ENCODE data around the gene SLC6A4.

SLC6A4 gene

DNA sequence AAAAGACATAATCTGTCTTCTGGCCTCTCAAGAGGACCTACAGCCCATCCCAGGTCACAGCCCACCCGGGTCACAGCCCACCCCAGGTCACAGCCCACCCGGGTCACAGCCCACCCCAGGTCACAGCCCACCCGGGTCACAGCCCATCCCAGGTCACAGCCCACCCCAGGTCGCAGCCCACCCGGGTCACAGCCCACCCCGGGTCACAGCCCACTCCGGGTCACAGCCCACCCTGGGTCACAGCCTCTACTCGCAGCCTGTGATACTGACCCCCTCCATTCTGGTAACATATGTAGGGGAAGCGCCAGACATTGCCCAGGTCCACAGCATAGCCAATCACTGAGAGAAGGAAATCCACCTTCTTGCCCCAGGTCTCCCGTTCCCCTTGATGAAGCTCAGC lies 14.2 kb downstream of the SLC6A4 start:
- TF ChIP-seq, protein P1, sequence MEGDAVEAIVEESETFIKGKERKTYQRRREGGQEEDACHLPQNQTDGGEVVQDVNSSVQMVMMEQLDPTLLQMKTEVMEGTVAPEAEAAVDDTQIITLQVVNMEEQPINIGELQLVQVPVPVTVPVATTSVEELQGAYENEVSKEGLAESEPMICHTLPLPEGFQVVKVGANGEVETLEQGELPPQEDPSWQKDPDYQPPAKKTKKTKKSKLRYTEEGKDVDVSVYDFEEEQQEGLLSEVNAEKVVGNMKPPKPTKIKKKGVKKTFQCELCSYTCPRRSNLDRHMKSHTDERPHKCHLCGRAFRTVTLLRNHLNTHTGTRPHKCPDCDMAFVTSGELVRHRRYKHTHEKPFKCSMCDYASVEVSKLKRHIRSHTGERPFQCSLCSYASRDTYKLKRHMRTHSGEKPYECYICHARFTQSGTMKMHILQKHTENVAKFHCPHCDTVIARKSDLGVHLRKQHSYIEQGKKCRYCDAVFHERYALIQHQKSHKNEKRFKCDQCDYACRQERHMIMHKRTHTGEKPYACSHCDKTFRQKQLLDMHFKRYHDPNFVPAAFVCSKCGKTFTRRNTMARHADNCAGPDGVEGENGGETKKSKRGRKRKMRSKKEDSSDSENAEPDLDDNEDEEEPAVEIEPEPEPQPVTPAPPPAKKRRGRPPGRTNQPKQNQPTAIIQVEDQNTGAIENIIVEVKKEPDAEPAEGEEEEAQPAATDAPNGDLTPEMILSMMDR (conservative IDR thresholded peaks at IDR 0.05; ENCODE audit: low read depth, low read length) = no peak
- DNase-seq (ENCODE audit: low read depth) = no peak
- no peak overlapping the region for H3K4me3 ChIP-seq (ENCODE audit: low read depth, low read length)

DNA sequence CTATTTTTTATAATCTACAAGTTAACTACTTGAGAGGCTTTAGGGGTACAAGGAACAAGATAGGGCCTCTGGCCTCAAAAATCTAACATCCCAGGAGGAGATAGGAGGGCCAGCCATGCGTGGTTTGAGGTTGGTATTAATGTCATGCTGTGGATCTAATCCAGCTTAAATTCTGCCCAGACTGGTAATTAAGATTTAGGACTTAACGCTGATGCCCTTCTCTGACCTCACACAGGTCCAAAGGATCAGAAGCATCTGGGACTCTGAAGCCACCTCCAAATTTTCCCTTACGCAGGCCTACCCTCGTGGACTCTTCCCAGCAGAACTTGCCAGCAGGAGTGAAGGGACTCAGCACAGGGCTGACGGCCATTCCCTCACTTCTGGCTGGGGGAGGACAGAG lies 15.1 kb downstream of the SLC6A4 start:
- no peak overlapping the region for H3K4me3 ChIP-seq (ENCODE audit: low read depth, low read length)
- TF ChIP-seq, protein P1 (conservative IDR thresholded peaks at IDR 0.05; ENCODE audit: low read depth, low read length) = no peak
- no peak for DNase-seq (ENCODE audit: low read depth)

DNA sequence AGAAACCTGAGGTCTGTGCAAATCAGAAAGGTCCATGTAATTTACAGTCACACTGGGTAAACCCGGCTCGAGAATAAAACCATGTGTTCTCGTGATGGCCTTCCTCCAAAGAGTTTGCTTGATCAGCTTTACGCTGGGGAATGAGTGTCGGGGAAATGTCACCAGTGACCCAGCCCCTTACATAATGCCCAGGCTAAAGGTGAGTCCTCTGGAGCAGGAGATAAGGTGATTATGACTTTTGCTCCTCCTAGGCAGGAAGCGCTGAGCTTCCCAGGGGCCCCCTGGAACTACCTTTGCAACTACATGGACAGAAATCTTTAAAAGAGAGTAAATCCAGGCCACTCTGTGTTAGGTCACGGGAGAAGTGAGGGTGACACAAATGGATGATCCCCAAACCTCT lies 15.7 kb downstream of the SLC6A4 start:
- no peak for DNase-seq (ENCODE audit: low read depth)
- TF ChIP-seq, protein P1 (conservative IDR thresholded peaks at IDR 0.05; ENCODE audit: low read depth, low read length) = no peak
- H3K4me3 ChIP-seq (ENCODE audit: low read depth, low read length) = no peak overlapping the region

DNA sequence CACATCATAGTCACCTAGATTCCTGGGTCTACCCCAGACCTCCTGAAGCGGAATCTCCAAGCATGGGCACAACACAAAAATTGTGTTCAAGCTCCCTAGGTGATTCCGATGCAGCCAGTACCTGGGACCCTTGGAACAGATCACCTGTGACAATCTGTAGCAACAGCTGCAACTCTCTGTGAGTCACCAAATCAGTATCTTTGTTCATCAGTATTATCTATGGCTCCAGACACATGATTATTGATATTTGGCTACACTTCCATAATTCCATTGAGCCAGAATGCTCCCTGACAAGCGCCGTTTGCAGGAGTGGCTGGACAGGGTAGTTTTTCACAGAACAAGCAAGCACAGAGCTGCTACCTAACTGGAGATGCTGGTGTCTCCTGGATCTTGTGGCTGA lies 16.2 kb downstream of the SLC6A4 start:
- H3K4me3 ChIP-seq (ENCODE audit: low read depth, low read length) = no peak overlapping the region
- no peak for DNase-seq (ENCODE audit: low read depth)
- TF ChIP-seq, protein P1 (conservative IDR thresholded peaks at IDR 0.05; ENCODE audit: low read depth, low read length) = no peak

DNA sequence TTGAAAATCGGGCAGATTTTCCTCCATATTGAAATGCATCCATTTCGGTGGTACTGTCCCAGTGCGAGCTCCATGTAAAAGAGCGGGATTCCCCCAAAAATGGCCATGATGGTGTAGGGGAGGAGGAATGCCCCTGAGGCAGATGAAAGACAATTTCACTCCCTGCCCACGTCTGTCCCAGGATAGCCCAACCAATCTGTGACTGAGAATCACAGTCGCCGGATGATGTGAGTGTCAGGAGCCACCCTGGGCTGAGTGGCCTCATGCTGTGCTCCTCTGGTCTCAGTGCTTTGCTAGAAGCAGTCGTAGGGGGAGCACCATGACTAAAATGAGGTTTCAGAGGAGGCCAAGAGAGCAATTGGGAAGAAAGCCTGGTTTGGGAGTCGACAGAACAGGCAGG lies 16.7 kb downstream of the SLC6A4 start:
- no peak for DNase-seq (ENCODE audit: low read depth)
- TF ChIP-seq, protein P1 (conservative IDR thresholded peaks at IDR 0.05; ENCODE audit: low read depth, low read length) = no peak
- no peak overlapping the region for H3K4me3 ChIP-seq (ENCODE audit: low read depth, low read length)

DNA sequence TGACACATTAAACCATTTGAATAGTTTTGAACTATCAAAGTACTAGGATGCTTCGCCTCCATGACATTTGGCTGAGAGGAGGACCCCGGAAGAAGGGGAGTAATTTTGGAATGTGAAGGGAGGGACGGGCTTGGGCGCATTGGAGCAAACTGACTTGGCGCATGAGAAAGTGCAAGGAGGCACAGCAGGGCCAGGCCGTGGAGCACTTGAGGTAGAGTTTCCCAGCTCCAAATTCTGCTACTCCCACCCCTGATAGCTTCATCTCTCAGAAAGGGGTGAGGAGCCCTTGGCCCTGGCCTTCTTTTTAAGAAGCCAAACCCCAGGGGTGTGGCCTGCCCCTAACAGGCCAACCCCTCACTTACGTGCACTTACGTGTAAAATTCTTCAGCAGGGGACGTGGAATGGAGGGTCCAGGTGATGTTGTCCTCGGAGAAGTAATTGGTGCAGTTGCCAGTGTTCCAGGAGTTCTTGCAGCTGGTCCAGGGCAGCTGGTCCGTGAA lies 17.7 kb downstream of the SLC6A4 start:
- no peak overlapping the region for H3K4me3 ChIP-seq (ENCODE audit: low read depth, low read length)
- TF ChIP-seq, protein P1 (conservative IDR thresholded peaks at IDR 0.05; ENCODE audit: low read depth, low read length) = no peak
- no peak for DNase-seq (ENCODE audit: low read depth)

DNA sequence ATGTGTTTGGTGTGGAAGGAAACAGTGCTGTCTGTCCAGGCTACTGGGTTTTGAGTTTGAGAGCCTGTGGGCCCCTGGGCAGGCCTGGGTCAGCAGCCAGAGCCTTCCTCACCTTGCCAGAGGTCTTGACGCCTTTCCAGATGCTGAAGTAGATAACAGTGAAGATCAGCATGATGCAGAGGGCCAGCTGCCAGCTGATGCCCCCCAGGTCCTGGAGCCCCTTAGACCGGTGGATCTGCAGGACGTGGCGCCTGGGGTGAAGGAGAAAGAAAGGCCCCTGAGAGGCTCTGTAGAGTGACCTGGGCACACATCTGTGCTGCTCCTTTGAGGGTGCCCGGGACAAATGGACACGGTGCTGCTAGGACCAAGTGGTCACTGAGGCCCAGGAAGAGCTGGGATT lies 18.4 kb downstream of the SLC6A4 start:
- H3K4me3 ChIP-seq (ENCODE audit: low read depth, low read length) = no peak overlapping the region
- TF ChIP-seq, protein P1 (conservative IDR thresholded peaks at IDR 0.05; ENCODE audit: low read depth, low read length) = no peak
- DNase-seq (ENCODE audit: low read depth) = no peak
